ENCODE data around the gene ARGFX.
"Not testable (repeated sequence)": the region's sequence is repeated elsewhere in the genome, so short reads cannot be mapped to it uniquely, and the experiment has no call there.

ARGFX gene

DNA sequence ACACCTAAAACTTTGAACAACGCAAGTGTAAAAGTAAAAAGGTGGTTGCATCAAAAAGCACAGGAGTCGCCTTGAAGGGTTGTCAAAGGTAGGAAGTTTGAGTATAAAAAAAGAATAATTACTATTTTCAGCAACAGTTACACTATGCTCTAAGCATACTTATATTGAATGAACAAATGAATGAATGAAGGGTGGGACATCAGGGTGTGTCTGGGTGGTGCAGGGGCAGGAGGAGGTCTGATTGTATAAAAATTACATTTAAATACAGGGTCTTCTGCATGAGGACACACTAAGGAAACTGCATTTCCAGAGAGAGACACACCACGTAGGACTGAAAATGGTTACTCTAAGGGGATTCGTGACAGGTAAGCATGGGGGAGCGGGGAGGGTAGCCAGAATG, at the start of gene ARGFX:
ARGFX (plus strand) TSS at position 301 of the 400 bp plus-strand sequence. CDS start 2,765 bp downstream, outside the sequence.
- DNase-seq: no peak

DNA sequence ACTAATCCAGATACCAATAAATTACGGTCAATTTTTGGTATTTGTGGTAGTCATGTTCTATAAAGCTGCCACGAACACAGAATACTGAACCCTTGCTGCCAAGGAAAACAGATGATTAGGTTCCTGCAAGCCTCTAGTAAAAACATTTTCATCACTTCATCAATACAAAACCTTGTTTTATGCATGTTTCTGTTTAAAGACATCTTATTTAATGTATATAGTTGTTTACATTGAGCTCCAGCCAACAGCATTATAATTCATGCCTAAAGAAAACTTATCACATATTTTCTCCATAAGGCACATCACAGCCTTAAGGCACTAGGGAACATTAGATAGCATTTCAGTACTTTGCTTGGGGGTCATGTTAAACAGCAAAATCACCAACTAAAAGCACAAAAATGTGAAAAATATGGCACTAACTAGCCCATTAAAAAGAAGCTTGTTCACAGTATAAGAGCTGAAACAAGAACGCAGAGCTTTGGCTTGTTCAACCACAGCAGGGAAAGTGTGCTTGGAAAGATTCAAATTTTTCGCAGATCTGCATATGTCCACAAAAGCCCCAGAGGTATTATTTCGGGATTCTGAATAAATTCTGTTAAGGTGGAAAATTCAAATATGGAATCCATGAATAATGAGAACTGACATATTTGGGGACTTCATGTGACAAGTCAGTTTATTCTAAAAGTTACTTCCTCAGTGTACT, 49.6 kb upstream of the ARGFX start:
- DNase-seq: no peak

DNA sequence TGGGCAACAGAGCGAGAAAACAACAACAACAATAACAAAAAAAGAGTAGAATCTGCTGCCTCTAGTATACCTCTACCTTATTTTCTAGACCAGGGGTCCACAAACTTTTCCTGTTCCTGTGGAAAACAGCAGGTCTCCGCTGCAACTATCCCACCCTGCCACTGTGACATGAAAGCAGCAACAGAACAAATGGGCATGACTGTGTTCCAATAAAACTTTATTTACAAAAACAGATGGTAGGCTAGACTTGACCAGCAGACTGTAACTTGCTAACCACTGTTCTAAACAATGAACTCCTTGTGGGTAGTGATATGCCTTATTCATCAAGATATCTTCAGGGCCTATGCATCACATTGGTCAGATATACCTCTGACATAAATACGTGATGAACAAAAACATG, 47.2 kb upstream of the ARGFX start:
- DNase-seq: no peak

DNA sequence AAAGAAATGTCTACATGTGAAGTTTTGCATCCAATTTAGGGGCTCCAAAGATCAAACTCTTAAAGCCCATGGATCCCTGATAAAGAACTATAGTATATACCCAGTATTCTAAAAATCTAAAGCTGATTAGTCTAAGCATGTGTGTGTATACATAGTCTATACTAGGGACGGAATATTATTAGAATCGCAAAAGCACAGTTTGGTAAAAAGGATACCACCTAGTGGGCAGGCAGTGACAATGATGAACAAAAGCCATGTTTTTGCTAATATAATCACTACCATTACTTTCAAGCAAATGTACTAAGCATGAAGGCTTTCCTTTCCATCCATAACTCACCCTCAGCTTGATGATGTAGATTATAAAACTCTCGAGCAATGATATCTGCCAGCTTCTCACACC, 38.4 kb upstream of the ARGFX start:
- DNase-seq: no peak

DNA sequence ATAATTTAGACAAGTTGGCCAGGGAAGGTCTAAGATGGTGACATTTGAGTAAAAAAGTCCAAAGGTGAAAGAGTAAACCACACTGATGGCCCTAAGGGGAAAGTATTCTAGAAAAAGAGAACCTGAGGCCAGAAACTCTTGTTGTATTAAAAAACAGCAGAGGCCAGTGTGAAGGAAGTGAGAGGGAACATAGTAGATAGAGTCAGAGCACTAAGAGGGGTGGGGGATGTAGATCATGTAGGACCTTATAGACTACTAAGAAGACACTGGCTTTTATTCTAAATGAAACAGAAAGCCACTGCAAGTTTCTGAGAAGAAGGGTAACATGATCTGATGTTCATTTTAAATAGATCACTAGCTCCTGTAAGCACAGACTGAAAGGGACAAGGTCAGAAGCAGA, 36.5 kb upstream of the ARGFX start:
- DNase-seq: no peak

DNA sequence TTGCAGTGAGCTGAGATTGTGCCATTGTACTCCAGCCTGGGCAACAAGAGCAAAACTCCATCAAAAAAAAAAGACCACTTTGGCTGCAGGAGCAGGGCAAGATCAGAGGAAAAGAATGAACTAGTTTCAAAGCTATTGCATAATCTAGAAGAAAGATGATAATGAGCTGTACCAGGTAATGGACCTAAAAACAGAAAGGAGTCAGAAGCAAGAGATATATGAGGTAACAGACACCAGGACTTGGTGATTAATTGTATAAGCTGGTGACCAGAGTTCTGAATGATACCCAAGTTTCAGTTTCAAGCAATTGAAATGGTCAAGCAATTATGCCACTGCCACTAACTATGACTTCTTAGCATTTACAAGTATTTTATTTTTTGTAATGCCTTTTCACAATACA, 24.8 kb upstream of the ARGFX start:
- DNase-seq: no peak

DNA sequence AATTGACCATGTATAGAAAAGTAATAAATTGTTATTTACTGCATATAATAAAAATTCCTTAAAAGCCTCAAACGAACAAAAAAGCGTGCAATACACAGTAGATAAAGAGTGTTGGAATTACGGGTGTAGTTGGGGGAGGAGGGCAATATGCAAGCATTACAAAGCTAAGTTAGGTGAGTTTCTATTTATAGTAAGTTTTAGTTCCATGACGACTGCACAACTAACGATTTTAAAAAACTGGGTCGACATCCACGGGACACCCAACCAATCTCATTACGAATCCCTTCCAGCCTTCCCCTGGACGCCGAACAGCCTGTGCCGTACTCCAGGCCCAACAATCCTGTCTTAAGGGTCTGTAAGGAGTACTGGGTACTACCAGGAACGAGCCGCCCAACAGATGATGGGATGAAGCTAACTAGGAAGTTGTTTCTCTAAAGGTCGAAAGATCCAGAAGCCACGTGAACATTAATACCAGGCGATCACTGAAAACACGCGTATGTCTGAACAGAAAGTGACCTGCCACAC, 22.6 kb upstream of the ARGFX start:
- DNase-seq: no peak

DNA sequence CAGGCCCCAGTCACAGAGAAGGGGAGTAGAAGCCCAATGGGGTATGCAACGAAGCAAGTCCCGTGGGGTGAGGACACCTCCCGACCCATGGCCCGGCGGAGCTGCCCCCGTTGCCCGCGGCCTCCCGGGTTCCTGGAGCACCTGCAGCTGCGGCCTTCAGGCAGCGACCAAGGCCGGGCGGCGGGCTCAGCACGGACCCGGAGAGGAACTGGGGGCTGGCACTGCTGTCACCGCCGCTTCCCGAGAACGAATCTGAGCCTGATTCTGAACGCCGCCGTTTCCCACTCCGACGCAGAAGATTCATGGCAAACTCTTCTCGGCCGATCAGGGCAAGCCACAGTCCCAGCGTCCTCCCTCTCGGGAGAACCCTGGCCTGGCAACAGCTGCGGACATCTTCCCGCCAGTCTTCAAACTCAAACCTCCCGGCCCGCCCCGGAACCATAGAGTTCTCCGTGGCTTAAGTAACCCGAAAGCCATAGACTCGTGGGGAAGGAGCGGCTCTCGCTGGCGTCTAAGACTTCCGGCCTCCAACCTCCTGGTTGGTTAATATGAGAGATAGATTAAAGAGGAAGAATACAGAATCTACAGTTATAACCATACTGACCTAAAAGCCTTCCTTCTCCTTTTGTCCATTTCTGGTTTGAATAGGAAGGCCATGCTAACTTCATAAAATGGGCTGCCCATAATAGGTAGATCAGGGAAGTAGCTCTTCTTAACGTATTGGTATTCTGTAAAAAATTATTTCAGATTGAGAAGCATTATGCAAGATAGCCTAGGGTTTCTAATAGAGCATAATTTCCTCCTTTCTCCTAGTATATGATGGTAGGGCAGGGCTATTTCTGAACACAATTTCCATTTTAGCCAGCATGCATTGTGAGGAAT, 21.9 kb upstream of the ARGFX start, which contains the start of gene POLQ:
POLQ (minus strand) TSS at position 415 of the 882 bp plus-strand sequence; CDS start at position 304, 111 bp downstream.
- DNase-seq: peak; percentile 91

DNA sequence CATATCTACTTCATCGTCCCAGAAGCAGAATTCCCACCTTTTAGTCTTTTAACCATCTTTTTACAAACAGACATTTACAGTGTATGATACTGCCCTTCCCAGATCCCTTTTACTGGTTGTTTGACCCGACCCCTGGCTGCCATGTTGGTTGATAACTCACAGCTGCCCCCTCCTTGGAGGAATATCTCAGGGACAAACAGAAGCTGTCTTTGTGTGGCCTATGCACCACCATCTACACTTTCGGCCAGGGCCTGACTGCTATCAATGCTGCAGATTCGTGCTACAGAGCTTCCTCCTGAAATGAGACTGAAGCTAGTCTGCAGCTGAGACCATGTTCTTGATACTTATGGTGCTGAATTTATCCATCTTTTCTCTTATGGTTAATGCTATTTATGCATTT, 15.4 kb upstream of the ARGFX start:
- no peak for DNase-seq

DNA sequence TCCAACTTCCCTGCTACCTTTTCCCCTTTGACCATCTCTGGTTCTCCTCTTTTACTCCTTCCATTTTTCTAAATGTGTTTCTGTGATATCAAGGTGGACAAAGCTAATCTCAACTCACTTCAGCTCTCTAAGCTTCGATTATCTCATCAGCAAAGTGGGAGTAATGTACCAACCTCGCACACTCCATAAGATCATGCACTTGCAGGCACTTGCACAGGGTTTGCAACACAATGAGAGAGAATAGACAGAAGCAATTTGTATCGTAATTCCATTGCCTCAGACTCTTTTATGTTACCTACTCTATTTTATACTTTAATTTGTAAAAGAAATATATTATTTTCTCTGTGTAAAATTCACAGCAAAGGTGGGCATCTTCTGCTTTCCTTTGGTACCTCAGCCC, 15.0 kb upstream of the ARGFX start:
- no peak for DNase-seq

DNA sequence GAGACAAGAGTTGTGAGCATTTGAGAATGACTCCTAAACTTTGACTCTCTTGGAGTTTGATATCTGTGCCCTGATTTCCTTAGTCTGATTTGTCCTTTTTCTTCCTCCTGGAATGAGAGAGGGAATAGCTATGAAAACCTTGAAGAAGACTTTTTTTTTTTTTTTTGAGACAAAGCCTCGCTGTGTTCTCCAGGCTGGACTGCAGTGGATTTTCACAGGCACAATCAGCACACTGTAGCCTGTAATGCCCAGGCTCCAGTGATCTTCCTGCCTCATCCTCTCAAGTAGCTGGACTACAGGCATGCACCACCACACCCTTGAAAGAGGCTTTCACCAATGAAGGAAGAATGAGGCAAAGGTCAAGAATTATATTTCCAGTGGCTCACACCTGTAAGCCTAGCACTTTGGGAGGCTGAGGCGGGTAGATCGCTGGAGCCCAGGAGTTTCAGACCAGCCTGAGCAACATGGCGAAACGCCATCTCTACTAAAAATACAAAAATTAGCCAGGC, 10.3 kb upstream of the ARGFX start:
- DNase-seq: no peak

DNA sequence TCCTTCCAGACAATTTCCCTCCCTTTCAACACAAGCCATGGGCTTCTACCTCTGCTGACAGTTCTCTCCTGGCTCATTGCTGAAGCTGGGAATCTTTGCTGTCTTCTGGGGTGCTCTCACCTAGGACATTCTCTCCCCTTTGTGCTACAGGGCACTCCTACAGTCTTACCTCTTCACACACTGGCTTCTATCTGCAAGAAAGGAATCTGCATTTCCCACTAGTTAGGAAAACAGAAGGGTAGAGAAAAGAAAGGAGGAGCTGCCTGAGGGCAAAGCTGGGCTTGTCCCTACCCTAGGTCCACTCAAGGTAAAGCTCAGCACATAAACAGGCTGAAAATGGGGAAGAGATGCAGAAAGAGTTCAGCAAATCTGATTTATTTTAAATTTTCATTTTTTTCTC, 5.6 kb upstream of the ARGFX start:
- DNase-seq: no peak

DNA sequence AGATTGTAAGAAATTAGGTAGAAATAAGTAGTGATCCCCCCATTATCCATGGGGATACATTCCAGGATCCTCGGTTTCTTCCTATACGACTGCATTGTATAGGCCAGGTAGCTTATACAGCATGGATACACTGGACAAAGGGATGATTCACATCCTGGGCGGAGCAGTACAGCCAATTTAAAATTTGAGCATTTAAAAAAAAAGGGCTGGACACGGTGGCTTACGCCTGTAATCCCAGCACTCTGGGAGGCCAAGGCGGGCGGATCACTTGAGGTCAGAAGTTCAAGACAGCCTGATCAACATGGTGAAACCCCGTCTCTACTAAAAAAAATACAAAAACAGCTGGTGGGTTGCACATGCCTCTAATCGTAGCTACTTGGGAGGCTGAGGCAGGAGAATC, 976 bp upstream of the ARGFX start:
- no peak for DNase-seq

DNA sequence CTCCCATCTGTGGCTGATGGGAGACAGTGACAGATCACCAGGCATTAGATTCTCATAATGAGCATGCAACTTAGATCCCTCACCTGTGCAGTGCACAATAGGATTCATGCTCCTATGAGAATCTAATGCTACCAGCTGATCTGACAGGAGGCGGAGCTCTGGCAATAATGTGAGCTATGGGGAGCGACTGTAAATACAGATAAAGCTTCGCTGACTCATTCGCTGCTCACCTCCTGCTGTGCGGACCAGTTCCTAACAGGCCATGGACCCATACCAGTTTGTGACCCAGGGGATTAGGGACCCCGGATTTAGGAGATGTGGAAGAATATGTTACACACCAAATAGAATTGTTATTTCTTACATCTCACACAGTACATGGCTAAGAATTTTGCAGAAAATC, 6.7 kb downstream of the ARGFX start:
- DNase-seq: no peak

GRCh38 chr3:121581691-121582090, 13.9 kb downstream of the ARGFX start:
- no peak for DNase-seq

GRCh38 chr3:121584418-121584817, 16.7 kb downstream of the ARGFX start:
- DNase-seq: no peak

DNA sequence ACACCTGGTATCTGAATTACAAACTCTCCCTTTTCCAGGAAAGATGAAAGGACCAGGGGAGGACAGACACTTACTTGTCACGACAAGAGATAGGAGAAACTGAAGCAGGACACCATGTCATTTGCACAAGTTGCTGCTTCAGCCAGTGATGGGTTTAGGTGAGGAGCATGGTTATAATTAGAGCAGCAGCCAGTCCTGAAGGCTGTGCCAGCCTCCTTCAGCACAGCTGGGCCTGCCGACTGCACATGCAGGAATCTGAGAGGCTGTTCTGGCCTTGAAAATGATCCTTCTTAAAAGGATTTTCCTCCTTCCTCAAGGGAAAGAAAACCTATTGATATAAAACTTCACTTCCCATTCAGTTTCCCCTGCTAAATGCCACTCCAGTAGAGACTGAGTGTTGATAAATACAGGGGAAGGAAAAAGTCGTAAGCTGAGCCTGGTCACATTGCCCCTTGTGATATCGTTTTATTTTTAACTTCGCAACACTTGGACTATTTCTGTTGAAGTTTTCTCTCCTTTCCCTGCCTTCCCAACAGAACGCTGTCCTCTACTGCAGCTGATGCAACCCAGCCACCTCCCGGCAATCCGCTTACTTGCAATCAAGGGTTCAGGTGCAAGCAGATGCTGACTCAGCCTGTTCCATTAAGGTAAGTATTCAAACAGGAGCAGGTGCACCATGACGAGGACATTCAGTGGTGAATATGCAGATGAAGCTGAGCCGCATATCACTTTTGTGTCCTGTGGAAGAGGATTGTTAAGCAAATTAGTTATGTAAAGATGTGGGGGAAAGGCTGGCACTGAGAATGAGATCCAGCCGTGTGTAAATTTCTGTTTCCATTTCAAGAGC, 25.3 kb downstream of the ARGFX start, which contains the start of gene FBXO40:
FBXO40 (plus strand) TSS at position 524 of the 847 bp plus-strand sequence. CDS start 27,197 bp downstream, outside the sequence.
- no peak for DNase-seq

DNA sequence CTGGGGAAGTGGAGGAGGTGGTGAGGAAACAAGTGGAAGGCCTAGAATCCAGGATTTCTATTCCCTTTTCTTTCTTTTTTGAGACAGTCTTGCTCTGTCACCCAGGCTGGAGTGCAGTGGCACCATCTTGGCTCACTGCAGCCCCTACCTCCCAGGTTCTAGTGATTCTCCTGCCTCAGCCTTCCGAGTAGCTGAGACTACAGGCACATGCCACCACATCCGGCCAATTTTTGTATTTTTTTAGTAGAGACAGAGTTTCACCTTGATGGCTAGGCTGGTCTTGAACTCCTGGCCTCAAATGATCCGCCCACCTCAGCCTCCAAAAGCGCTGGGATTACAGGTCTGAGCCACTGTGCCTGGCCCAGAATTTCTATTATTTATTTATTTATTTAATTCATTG, 26.1 kb downstream of the ARGFX start:
- not testable (repeated sequence) for DNase-seq

DNA sequence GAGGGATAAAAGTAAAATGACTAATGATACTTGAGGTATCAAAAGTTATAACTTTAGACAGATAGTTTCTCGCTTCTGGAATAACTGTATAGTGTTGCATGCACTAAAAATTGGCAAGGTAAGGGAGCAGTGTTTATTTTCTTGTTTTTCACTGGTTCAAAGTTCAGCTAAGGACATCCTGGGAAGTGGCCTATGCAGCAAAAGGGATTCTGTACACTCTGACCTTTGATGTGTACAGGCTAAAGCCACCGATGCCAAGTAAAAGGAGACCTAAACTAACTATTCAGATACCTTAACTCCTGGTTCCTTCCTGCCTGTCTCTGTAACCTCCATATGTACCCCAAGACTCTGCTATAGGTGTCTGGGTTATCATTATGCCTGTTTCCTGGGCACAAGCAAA, 27.1 kb downstream of the ARGFX start:
- DNase-seq: no peak

DNA sequence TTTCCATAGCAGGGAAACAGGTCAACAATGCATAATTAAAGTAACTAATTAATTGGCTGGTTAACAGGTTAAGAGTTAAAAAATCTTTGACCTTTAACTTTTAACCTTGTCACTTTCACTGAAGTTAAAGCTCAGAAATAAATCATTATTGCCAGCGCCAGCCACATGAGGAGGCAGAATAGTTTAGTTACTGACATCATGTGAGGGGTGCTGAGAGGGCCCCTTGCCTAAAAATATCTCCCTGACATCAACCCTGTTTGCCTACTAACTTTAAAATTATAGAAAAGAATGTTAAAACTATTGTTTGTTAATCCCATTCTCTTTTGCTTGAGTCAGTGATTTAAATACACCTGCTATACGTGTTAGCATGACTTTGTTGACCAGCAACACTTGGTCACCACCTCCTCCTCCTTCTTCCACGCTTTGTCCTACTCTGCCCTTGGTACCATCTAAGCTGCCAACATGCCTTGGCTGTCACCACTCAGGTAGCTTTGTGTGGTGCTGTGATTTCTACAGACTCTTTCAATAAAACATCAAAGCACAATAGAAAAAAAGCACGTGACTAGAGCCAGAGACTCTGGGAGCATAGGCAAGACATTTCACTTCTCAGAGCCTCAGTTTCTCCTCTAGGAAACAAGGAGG, 28.1 kb downstream of the ARGFX start:
- no peak for DNase-seq

GRCh38 chr3:121598564-121598963, 30.8 kb downstream of the ARGFX start:
- DNase-seq: no peak

GRCh38 chr3:121599900-121600299, 32.2 kb downstream of the ARGFX start:
- DNase-seq: not testable (repeated sequence)
